Erythroblast (primary cell): Measurements from ENCODE around the gene LHPP.

ENCODE experiments used
- GATA1 ChIP-seq: IDR thresholded peaks from 2 replicates; pipeline ENCODE4 v1.6.1; 2011; ENCODE audit warnings: low read depth, mild to moderate bottlenecking, control low read depth, low read length, moderate library complexity
- POLR2A ChIP-seq: IDR thresholded peaks from 2 replicates; pipeline ENCODE4 v1.6.1; 2011; ENCODE audit warnings: mild to moderate bottlenecking, low read length

- TF ChIP-seq POLR2A (no peak), GATA1 (no peak)
Observed at GRCh38 chr10:124578231-124579010, 116.8 kb downstream of the LHPP start.
